22Rv1 (cell line): ENCODE data around the gene ANXA8.
"Not testable (repeated sequence)": the region's sequence is repeated elsewhere in the genome, so short reads cannot be mapped to it uniquely, and the experiment has no call there.

Experiments used
- H3K27ac ChIP-seq: fragments of 450-650 bp; 2 replicates; pipeline ENCODE4 v1.5.1; 2017

ANXA8 gene

GRCh38 chr10:47483923-47484322 is at the start of gene ANXA8:
TSS of gene ANXA8 (minus strand) at chr10:47484115. CDS start at chr10:47483933, 182 bp downstream.
- H3K27ac ChIP-seq, result not testable (repeated sequence)

DNA sequence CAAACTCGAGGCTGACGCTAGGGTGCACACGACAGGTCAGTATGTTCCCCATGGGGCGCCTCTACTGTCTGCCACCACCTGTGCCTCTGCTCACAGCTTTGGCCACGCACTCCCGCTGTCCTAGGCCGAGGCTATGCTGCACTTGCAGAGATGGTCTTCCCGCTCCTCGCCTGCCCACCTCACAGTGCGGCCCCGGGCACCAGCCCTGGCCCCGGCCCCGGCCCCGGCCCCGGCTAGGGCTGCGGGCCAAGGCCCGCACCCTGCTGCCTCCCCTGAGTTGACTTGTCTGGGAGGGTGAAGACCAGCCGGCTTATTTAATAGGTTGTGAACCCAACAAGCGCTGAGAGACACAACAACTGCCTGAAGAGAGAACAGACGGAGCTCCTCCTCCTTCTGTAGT is 39.6 kb upstream of the ANXA8 start, which contains the start of gene AGAP9:
Gene AGAP9 (minus strand): TSS at position 164 of the 400 bp plus-strand sequence. CDS start 112 bp downstream, at position 52.
- H3K27ac ChIP-seq, result not testable (repeated sequence)

- H3K27ac ChIP-seq, result not testable (repeated sequence)
Measured at GRCh38 chr10:47502313-47502712, 18.4 kb upstream of the ANXA8 start.

GRCh38 chr10:47494226-47494625 is 10.3 kb upstream of the ANXA8 start:
- not testable (repeated sequence) for H3K27ac ChIP-seq

- not testable (repeated sequence) for H3K27ac ChIP-seq
Measured at GRCh38 chr10:47491600-47491999, 7.7 kb upstream of the ANXA8 start, which contains the start of gene FAM25G. TSS of gene FAM25G (minus strand) at chr10:47491700. CDS start at chr10:47491674, 26 bp downstream.

- H3K27ac ChIP-seq, result not testable (repeated sequence)
Measured at GRCh38 chr10:47489630-47490029, 5.7 kb upstream of the ANXA8 start.

GRCh38 chr10:47485943-47486342 is 2.0 kb upstream of the ANXA8 start:
- not testable (repeated sequence) for H3K27ac ChIP-seq

GRCh38 chr10:47484786-47485185 is 871 bp upstream of the ANXA8 start:
- H3K27ac ChIP-seq, result not testable (repeated sequence)

GRCh38 chr10:47482367-47482766 is 1.5 kb downstream of the ANXA8 start:
- not testable (repeated sequence) for H3K27ac ChIP-seq

GRCh38 chr10:47481768-47482181 is 2.1 kb downstream of the ANXA8 start:
- H3K27ac ChIP-seq, result not testable (repeated sequence)

GRCh38 chr10:47481182-47481766 is 2.6 kb downstream of the ANXA8 start:
- not testable (repeated sequence) for H3K27ac ChIP-seq

- not testable (repeated sequence) for H3K27ac ChIP-seq
Measured at GRCh38 chr10:47480133-47480532, 3.8 kb downstream of the ANXA8 start.

- H3K27ac ChIP-seq, result not testable (repeated sequence)
Measured at GRCh38 chr10:47478114-47478513, 5.8 kb downstream of the ANXA8 start.

DNA sequence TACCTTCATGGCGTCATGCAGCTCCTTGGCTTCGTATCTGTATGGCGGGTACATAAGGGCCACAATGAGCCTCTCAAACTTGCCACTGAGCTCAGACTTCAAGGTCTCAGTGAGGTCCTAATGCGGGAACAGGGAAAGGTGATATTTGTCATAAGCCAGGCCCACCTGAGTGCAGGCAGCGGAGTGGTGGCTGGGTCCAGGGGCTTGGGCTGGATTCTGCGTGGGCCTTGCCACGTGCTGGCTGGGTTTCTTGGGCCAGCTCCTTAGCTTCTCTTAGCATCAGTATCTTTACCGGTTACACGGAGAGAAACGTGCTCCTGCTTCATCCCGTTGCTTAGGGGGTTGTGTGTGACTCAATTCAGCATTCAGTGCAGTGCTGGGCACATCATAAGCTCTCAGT is 6.8 kb downstream of the ANXA8 start:
- H3K27ac ChIP-seq, result not testable (repeated sequence)

- H3K27ac ChIP-seq, result not testable (repeated sequence)
Measured at GRCh38 chr10:47475101-47475500, 8.8 kb downstream of the ANXA8 start.

- not testable (repeated sequence) for H3K27ac ChIP-seq
Measured at GRCh38 chr10:47473516-47473915, 10.4 kb downstream of the ANXA8 start.

DNA sequence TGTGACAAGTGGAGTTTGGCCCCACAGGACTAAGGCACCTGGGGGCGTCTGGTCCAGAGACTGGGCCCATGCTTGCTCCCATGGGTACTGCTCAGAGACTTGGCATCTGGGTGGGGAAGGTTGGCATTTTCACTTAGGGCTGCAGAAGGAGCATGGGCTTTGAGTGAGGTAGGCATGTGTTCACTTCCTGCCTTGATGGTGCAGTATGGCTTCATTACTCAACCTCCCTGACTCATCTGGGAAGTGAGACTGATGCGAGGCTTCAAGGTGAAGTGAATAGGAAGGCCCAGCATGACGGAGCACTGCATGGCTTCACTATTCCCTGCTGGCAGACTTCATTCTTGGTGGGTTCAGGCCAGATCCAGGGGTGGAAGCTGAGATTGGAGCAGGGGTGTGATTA is 11.3 kb downstream of the ANXA8 start:
- H3K27ac ChIP-seq, result not testable (repeated sequence)

DNA sequence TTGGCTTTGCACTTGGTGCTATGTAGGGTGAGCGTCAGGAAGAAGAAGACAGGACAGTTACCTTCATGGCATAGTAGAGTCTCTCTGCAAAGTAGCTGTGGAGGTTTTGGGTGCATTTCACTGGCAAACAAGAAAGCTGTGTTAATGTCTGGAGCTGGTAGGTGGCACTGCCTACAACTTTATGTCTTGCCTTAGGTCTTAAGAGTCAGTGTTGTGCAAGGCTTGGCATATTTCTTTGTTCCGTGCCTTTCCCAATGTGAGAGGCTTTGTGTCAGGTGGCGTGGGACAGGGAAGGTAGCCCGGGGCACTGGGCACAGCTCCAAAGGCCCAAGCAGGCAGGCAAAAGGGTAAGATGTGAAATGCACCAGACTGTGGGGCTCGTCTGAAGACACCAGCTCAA is 11.8 kb downstream of the ANXA8 start:
- H3K27ac ChIP-seq, result not testable (repeated sequence)

GRCh38 chr10:47468731-47469528 is 15.0 kb downstream of the ANXA8 start:
- not testable (repeated sequence) for H3K27ac ChIP-seq

DNA sequence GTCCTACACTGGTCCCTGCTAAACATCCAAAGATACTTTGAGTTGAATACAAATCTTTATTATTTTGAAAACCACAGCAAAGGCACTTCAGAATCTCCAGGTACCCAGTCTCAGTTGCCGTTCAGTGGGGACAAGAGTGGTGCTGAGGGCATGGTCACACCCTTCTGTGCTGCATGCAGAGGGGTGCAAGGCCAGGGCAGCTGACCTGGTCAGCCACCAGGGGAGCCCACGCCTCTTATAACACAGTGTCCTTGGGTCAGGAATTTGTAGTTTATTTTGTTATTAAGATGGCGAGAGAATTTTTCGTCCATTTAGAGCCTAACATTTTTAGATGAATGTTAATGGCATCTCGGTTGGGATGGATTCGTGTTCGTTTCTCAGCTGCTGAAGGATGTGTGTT is 16.0 kb downstream of the ANXA8 start:
- not testable (repeated sequence) for H3K27ac ChIP-seq

DNA sequence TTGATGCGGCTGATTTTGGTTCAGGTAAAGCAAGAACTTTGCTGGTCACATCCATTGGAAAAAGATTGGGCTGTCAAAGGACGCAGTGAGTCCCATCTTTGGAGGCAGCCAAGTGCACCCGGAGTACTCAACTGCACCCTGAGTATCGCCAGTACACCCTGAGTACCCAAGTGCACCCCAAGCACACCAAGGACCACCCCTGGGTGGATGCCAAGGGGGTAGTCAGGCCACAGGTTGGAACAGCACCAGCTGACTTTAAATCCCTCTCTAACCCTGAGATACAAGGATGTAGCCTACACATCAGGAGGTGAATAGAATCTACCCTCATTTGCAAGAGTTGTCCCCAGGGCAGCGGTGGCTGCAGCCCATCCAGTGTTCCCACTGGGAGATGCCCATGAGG is 16.5 kb downstream of the ANXA8 start:
- H3K27ac ChIP-seq, result not testable (repeated sequence)

- H3K27ac ChIP-seq, result not testable (repeated sequence)
Measured at GRCh38 chr10:47465216-47465917, 18.5 kb downstream of the ANXA8 start.
